HEK293 (cell line): ENCODE measurements around the gene ATP23.

Experiments used
- BCL11B ChIP-seq: fragments of 450-650 bp; formaldehyde crosslinking; IDR thresholded peaks from 2 replicates; pipeline ENCODE4 v1.5.1; 2016; ENCODE audit warnings: low read depth, missing biosample characterization, missing genetic modification characterization
- KLF10 ChIP-seq: fragments of 450-650 bp; IDR thresholded peaks from 2 replicates; pipeline ENCODE4 v1.5.1; 2018; ENCODE audit warnings: missing biosample characterization, mild to moderate bottlenecking, missing genetic modification characterization
- MZF1 ChIP-seq: fragments of 450-650 bp; formaldehyde crosslinking; IDR thresholded peaks from 2 replicates; pipeline ENCODE4 v1.5.1; 2017; ENCODE audit warnings: missing biosample characterization, missing genetic modification characterization, borderline replicate concordance
- OVOL3 ChIP-seq: fragments of 450-650 bp; formaldehyde crosslinking; IDR thresholded peaks from 2 replicates; pipeline ENCODE4 v1.5.1; 2016; ENCODE audit warnings: missing biosample characterization, missing genetic modification characterization
- REPIN1 ChIP-seq: fragments of 450-650 bp; formaldehyde crosslinking; IDR thresholded peaks from 2 replicates; pipeline ENCODE4 v1.5.1; 2017; ENCODE audit warnings: missing biosample characterization, missing genetic modification characterization, low read depth
- SP3 ChIP-seq: fragments of 450-650 bp; formaldehyde crosslinking; IDR thresholded peaks from 2 replicates; pipeline ENCODE4 v1.5.1; 2016; ENCODE audit warnings: missing biosample characterization, missing genetic modification characterization
- ZBTB1 ChIP-seq: fragments of 450-650 bp; formaldehyde crosslinking; IDR thresholded peaks from 2 replicates; pipeline ENCODE4 v1.5.1; 2016; ENCODE audit warnings: missing biosample characterization, missing genetic modification characterization
- ZFP37 ChIP-seq: fragments of 450-650 bp; formaldehyde crosslinking; IDR thresholded peaks from 2 replicates; pipeline ENCODE4 v1.5.1; 2016; ENCODE audit warnings: missing biosample characterization, missing genetic modification characterization
- ZNF184 ChIP-seq: fragments of 450-650 bp; IDR thresholded peaks from 2 replicates; pipeline ENCODE4 v1.5.1; 2018; ENCODE audit warnings: missing biosample characterization, mild to moderate bottlenecking, missing genetic modification characterization
- ZNF2 ChIP-seq: fragments of 450-650 bp; formaldehyde crosslinking; IDR thresholded peaks from 2 replicates; pipeline ENCODE4 v1.5.1; 2016; ENCODE audit warnings: missing biosample characterization, missing genetic modification characterization
- ZNF223 ChIP-seq: fragments of 450-650 bp; formaldehyde crosslinking; IDR thresholded peaks from 2 replicates; pipeline ENCODE4 v1.5.1; 2016; ENCODE audit warnings: missing biosample characterization, missing genetic modification characterization
- ZNF366 ChIP-seq: fragments of 450-650 bp; formaldehyde crosslinking; conservative IDR thresholded peaks from 2 replicates; pipeline ENCODE4 v1.5.1; 2016; ENCODE audit warnings: missing biosample characterization, missing genetic modification characterization
- ZNF423 ChIP-seq: fragments of 450-650 bp; formaldehyde crosslinking; IDR thresholded peaks from 2 replicates; pipeline ENCODE4 v1.5.1; 2016; ENCODE audit warnings: missing biosample characterization, missing genetic modification characterization
- ZNF555 ChIP-seq: fragments of 450-650 bp; formaldehyde crosslinking; conservative IDR thresholded peaks from 2 replicates; pipeline ENCODE4 v1.5.1; 2017; ENCODE audit warnings: missing biosample characterization, mild to moderate bottlenecking, missing genetic modification characterization, inconsistent platforms
- ZNF623 ChIP-seq: fragments of 450-650 bp; formaldehyde crosslinking; IDR thresholded peaks from 2 replicates; pipeline ENCODE4 v1.5.1; 2016; ENCODE audit warnings: missing biosample characterization, missing genetic modification characterization
- ZNF777 ChIP-seq: fragments of 450-650 bp; formaldehyde crosslinking; IDR thresholded peaks from 2 replicates; pipeline ENCODE4 v1.5.1; 2017; ENCODE audit warnings: missing biosample characterization, missing genetic modification characterization, borderline replicate concordance
- ZSCAN23 ChIP-seq: fragments of 450-650 bp; formaldehyde crosslinking; IDR thresholded peaks from 2 replicates; pipeline ENCODE4 v1.5.1; 2016; ENCODE audit warnings: missing biosample characterization, missing genetic modification characterization
- TF ChIP-seq, protein P1 (sequence below): fragments of 450-650 bp; formaldehyde crosslinking; conservative IDR thresholded peaks from 2 replicates; pipeline ENCODE4 v1.5.1; 2016; ENCODE audit warnings: low read depth, missing biosample characterization, missing genetic modification characterization
- TF ChIP-seq, protein P2 (sequence below): fragments of 450-650 bp; formaldehyde crosslinking; IDR thresholded peaks from 2 replicates; pipeline ENCODE4; 2016; ENCODE audit warnings: missing biosample characterization, missing genetic modification characterization
- TF ChIP-seq, protein P3 (sequence below): fragments of 450-650 bp; formaldehyde crosslinking; IDR thresholded peaks from 2 replicates; pipeline ENCODE4 v1.5.1; 2017; ENCODE audit warnings: missing biosample characterization, missing genetic modification characterization
- TF ChIP-seq, protein P4 (sequence below): fragments of 450-650 bp; formaldehyde crosslinking; IDR thresholded peaks from 2 replicates; pipeline ENCODE4 v1.5.1; 2016; ENCODE audit warnings: missing biosample characterization, missing genetic modification characterization
- TF ChIP-seq, protein P5 (sequence below): fragments of 450-650 bp; formaldehyde crosslinking; conservative IDR thresholded peaks from 2 replicates; pipeline ENCODE4 v1.5.1; 2016; ENCODE audit warnings: low read depth, missing biosample characterization, missing genetic modification characterization
- TF ChIP-seq, protein P6 (sequence below): fragments of 450-650 bp; formaldehyde crosslinking; IDR thresholded peaks from 2 replicates; pipeline ENCODE4 v1.5.1; 2016; ENCODE audit warnings: missing biosample characterization, missing genetic modification characterization
- TF ChIP-seq, protein P7 (sequence below): fragments of 450-650 bp; formaldehyde crosslinking; IDR thresholded peaks from 2 replicates; pipeline ENCODE4 v1.5.1; 2017; ENCODE audit warnings: missing biosample characterization, missing genetic modification characterization

Gene ATP23

DNA sequence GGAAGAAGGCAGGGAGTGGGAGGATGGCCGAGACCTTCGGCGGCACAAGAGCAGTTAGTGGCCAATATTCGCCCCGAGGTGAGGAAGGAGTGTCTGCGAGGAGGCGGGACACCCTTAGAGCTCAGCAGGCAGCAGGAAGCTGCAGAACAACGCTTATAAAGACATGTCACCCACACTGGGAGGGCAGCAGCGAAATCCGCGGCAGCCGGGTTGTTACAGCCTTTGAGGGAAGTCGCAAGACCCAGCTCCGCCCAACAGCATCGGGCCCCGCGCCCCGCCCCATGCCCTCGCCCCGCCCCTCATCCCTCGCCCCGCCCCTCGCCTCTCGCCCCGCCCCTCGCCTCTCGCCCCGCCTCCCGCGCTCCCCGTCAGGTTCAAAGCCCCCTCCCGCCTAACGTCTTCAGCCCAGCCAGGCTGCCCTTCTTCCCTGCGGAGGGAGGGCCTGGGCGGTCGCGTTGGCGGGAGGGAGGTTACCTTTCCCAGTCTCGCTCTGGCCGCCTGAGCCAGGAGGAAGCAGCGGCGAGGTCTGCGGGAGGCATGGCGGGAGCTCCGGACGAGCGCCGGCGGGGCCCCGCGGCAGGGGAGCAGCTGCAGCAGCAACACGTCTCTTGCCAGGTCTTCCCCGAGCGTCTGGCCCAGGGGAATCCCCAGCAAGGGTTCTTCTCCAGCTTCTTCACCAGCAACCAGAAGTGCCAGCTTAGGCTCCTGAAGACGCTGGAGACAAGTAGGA is at the start of gene ATP23 (continued):
- TF ChIP-seq, protein P1, sequence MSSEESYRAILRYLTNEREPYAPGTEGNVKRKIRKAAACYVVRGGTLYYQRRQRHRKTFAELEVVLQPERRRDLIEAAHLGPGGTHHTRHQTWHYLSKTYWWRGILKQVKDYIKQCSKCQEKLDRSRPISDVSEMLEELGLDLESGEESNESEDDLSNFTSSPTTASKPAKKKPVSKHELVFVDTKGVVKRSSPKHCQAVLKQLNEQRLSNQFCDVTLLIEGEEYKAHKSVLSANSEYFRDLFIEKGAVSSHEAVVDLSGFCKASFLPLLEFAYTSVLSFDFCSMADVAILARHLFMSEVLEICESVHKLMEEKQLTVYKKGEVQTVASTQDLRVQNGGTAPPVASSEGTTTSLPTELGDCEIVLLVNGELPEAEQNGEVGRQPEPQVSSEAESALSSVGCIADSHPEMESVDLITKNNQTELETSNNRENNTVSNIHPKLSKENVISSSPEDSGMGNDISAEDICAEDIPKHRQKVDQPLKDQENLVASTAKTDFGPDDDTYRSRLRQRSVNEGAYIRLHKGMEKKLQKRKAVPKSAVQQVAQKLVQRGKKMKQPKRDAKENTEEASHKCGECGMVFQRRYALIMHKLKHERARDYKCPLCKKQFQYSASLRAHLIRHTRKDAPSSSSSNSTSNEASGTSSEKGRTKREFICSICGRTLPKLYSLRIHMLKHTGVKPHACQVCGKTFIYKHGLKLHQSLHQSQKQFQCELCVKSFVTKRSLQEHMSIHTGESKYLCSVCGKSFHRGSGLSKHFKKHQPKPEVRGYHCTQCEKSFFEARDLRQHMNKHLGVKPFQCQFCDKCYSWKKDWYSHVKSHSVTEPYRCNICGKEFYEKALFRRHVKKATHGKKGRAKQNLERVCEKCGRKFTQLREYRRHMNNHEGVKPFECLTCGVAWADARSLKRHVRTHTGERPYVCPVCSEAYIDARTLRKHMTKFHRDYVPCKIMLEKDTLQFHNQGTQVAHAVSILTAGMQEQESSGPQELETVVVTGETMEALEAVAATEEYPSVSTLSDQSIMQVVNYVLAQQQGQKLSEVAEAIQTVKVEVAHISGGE = no peak; the same call in none of the 2 replicates
- TF ChIP-seq OVOL3 (tag by site-specific recombination) (no peak), KLF10 (tag by site-specific recombination) (no peak), ZNF623 (tag by site-specific recombination) (no peak), ZBTB1 (no peak), REPIN1 (tag by site-specific recombination) (no peak; the same call in 1 of the 2 replicates), ZNF423 (tag by site-specific recombination) (peak; percentile 92), BCL11B (tag by site-specific recombination) (peak; percentile 68; the same call in 1 of the 2 replicates), ZNF777 (tag by site-specific recombination) (no peak), MZF1 (peak; percentile 20; the same call in 1 of the 2 replicates), ZNF2 (tag by site-specific recombination) (no peak), ZNF184 (tag by site-specific recombination) (peak; percentile 54; the same call in 1 of the 2 replicates), ZNF555 (no peak), ZNF366 (tag by site-specific recombination) (peak; percentile 62), ZNF223 (tag by site-specific recombination) (no peak), SP3 (peak; percentile 84), ZSCAN23 (tag by site-specific recombination) (no peak), ZFP37 (tag by site-specific recombination) (no peak)
- TF ChIP-seq, protein P2, sequence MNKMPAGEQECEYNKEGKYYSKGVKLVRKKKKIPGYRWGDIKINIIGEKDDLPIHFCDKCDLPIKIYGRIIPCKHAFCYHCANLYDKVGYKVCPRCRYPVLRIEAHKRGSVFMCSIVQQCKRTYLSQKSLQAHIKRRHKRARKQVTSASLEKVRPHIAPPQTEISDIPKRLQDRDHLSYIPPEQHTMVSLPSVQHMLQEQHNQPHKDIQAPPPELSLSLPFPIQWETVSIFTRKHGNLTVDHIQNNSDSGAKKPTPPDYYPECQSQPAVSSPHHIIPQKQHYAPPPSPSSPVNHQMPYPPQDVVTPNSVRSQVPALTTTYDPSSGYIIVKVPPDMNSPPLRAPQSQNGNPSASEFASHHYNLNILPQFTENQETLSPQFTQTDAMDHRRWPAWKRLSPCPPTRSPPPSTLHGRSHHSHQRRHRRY (tag by site-specific recombination) = no peak
- TF ChIP-seq, protein P3, sequence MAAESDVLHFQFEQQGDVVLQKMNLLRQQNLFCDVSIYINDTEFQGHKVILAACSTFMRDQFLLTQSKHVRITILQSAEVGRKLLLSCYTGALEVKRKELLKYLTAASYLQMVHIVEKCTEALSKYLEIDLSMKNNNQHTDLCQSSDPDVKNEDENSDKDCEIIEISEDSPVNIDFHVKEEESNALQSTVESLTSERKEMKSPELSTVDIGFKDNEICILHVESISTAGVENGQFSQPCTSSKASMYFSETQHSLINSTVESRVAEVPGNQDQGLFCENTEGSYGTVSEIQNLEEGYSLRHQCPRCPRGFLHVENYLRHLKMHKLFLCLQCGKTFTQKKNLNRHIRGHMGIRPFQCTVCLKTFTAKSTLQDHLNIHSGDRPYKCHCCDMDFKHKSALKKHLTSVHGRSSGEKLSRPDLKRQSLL (tag by site-specific recombination) = peak; percentile 99
- TF ChIP-seq, protein P4, sequence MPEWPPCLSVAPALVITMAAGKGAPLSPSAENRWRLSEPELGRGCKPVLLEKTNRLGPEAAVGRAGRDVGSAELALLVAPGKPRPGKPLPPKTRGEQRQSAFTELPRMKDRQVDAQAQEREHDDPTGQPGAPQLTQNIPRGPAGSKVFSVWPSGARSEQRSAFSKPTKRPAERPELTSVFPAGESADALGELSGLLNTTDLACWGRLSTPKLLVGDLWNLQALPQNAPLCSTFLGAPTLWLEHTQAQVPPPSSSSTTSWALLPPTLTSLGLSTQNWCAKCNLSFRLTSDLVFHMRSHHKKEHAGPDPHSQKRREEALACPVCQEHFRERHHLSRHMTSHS = no peak
- TF ChIP-seq, protein P5, sequence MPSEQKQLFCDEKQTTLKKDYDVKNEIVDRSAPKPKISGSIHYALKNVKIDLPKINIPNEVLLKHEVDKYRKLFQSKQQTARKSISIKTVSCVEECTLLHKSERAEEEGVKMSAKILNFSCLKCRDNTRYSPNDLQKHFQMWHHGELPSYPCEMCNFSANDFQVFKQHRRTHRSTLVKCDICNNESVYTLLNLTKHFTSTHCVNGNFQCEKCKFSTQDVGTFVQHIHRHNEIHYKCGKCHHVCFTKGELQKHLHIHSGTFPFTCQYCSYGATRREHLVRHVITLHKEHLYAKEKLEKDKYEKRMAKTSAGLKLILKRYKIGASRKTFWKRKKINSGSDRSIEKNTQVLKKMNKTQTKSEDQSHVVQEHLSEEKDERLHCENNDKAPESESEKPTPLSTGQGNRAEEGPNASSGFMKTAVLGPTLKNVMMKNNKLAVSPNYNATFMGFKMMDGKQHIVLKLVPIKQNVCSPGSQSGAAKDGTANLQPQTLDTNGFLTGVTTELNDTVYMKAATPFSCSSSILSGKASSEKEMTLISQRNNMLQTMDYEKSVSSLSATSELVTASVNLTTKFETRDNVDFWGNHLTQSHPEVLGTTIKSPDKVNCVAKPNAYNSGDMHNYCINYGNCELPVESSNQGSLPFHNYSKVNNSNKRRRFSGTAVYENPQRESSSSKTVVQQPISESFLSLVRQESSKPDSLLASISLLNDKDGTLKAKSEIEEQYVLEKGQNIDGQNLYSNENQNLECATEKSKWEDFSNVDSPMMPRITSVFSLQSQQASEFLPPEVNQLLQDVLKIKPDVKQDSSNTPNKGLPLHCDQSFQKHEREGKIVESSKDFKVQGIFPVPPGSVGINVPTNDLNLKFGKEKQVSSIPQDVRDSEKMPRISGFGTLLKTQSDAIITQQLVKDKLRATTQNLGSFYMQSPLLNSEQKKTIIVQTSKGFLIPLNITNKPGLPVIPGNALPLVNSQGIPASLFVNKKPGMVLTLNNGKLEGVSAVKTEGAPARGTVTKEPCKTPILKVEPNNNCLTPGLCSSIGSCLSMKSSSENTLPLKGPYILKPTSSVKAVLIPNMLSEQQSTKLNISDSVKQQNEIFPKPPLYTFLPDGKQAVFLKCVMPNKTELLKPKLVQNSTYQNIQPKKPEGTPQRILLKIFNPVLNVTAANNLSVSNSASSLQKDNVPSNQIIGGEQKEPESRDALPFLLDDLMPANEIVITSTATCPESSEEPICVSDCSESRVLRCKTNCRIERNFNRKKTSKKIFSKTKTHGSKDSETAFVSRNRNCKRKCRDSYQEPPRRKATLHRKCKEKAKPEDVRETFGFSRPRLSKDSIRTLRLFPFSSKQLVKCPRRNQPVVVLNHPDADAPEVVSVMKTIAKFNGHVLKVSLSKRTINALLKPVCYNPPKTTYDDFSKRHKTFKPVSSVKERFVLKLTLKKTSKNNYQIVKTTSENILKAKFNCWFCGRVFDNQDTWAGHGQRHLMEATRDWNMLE = no peak; the same call in 1 of the 2 replicates
- TF ChIP-seq, protein P6, sequence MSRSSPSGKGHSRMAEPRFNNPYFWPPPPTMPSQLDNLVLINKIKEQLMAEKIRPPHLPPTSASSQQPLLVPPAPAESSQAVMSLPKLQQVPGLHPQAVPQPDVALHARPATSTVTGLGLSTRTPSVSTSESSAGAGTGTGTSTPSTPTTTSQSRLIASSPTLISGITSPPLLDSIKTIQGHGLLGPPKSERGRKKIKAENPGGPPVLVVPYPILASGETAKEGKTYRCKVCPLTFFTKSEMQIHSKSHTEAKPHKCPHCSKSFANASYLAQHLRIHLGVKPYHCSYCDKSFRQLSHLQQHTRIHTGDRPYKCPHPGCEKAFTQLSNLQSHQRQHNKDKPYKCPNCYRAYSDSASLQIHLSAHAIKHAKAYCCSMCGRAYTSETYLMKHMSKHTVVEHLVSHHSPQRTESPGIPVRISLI (tag by site-specific recombination) = no peak
- TF ChIP-seq, protein P7, sequence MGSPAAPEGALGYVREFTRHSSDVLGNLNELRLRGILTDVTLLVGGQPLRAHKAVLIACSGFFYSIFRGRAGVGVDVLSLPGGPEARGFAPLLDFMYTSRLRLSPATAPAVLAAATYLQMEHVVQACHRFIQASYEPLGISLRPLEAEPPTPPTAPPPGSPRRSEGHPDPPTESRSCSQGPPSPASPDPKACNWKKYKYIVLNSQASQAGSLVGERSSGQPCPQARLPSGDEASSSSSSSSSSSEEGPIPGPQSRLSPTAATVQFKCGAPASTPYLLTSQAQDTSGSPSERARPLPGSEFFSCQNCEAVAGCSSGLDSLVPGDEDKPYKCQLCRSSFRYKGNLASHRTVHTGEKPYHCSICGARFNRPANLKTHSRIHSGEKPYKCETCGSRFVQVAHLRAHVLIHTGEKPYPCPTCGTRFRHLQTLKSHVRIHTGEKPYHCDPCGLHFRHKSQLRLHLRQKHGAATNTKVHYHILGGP (tag by site-specific recombination) = no peak
